ENCODE measurements around the gene OR6S1. TPM values are rescaled to one million over a fixed set of nuclear protein-coding genes. Genes with fewer than 3 reads are reported as not detected.

The OR6S1 gene
- polyA plus RNA-seq, 1 donor, result not detected

- H3K4me3 ChIP-seq (ENCODE audit: low read length), result no peak overlapping the region
- peaks cover 10% of the 10 kb centered on the region for H3K27me3 ChIP-seq (ENCODE audit: control insufficient read depth, insufficient read depth, low read length)
- WGBS (ENCODE audit: insufficient coverage, low lambda C conversion rate), result no CpG with 5 or more reads among the region's 4 CpGs
- no peak overlapping the region for H3K27ac ChIP-seq (ENCODE audit: low read length)
- no peaks in the 10 kb centered on the region for H3K36me3 ChIP-seq (ENCODE audit: control insufficient read depth, insufficient read depth, low read length)
- H3K9me3 ChIP-seq (ENCODE audit: control insufficient read depth, low read depth, low read length), result no peaks in the 10 kb centered on the region
- peaks cover 7% of the 10 kb centered on the region for H3K4me1 ChIP-seq (ENCODE audit: control insufficient read depth, insufficient read depth, low read length)
- DNase-seq, result no peak
Observed at GRCh38 chr14:20618271-20618749, 23.2 kb downstream of the OR6S1 start.

- Histone ChIP-seq H3K4me1 (ENCODE audit: control insufficient read depth, insufficient read depth, low read length) (peaks cover 7% of the 10 kb centered on the region), H3K9me3 (ENCODE audit: control insufficient read depth, low read depth, low read length) (no peaks in the 10 kb centered on the region), H3K4me3 (ENCODE audit: low read length) (no peak overlapping the region), H3K27ac (ENCODE audit: low read length) (no peak overlapping the region), H3K36me3 (ENCODE audit: control insufficient read depth, insufficient read depth, low read length) (no peaks in the 10 kb centered on the region), H3K27me3 (ENCODE audit: control insufficient read depth, insufficient read depth, low read length) (peaks cover 2% of the 10 kb centered on the region)
- WGBS (ENCODE audit: insufficient coverage, low lambda C conversion rate), result 87% methylated on average over 3 of the region's 12 CpGs
- DNase-seq, result no peak
Observed at GRCh38 chr14:20617138-20618003, 24.1 kb downstream of the OR6S1 start.

- no peak for DNase-seq
- no peak overlapping the region for H3K4me3 ChIP-seq (ENCODE audit: low read length)
- no peaks in the 10 kb centered on the region for H3K36me3 ChIP-seq (ENCODE audit: control insufficient read depth, insufficient read depth, low read length)
- no peaks in the 10 kb centered on the region for H3K9me3 ChIP-seq (ENCODE audit: control insufficient read depth, low read depth, low read length)
- no peaks in the 10 kb centered on the region for H3K27me3 ChIP-seq (ENCODE audit: control insufficient read depth, insufficient read depth, low read length)
- H3K27ac ChIP-seq (ENCODE audit: low read length), result no peak overlapping the region
- WGBS (ENCODE audit: insufficient coverage, low lambda C conversion rate), result no CpG with 5 or more reads among the region's 5 CpGs
- H3K4me1 ChIP-seq (ENCODE audit: control insufficient read depth, insufficient read depth, low read length), result peaks cover 7% of the 10 kb centered on the region
Observed at GRCh38 chr14:20615996-20616395, 25.5 kb downstream of the OR6S1 start.

GRCh38 chr14:20614038-20614840, 27.3 kb downstream of the OR6S1 start:
- H3K4me1 ChIP-seq (ENCODE audit: control insufficient read depth, insufficient read depth, low read length), result peaks cover 7% of the 10 kb centered on the region

GRCh38 chr14:20613094-20614037, 28.1 kb downstream of the OR6S1 start:
- no peaks in the 10 kb centered on the region for H3K36me3 ChIP-seq (ENCODE audit: control insufficient read depth, insufficient read depth, low read length)
- H3K9me3 ChIP-seq (ENCODE audit: control insufficient read depth, low read depth, low read length), result no peaks in the 10 kb centered on the region
- peak overlapping the region; percentile 76 for H3K27ac ChIP-seq (ENCODE audit: low read length)
- peak; percentile 92 to 95 for DNase-seq
- H3K27me3 ChIP-seq (ENCODE audit: control insufficient read depth, insufficient read depth, low read length), result no peaks in the 10 kb centered on the region
- H3K4me3 ChIP-seq (ENCODE audit: low read length), result peak overlapping the region; percentile 52
- H3K4me1 ChIP-seq (ENCODE audit: control insufficient read depth, insufficient read depth, low read length), result peaks cover 7% of the 10 kb centered on the region
- WGBS (ENCODE audit: insufficient coverage, low lambda C conversion rate), result 0% methylated on average over 7 of the region's 34 CpGs

More at GRCh38 chr14:20614038-20614840, 27.3 kb downstream of the OR6S1 start:
- H3K27me3 ChIP-seq (ENCODE audit: control insufficient read depth, insufficient read depth, low read length), result no peaks in the 10 kb centered on the region
- peak overlapping the region; percentile 52 for H3K4me3 ChIP-seq (ENCODE audit: low read length)
- peak overlapping the region; percentile 76 for H3K27ac ChIP-seq (ENCODE audit: low read length)
- DNase-seq, result no peak
- WGBS (ENCODE audit: insufficient coverage, low lambda C conversion rate), result 0% methylated on average over 1 of the region's 17 CpGs
- H3K36me3 ChIP-seq (ENCODE audit: control insufficient read depth, insufficient read depth, low read length), result no peaks in the 10 kb centered on the region
- no peaks in the 10 kb centered on the region for H3K9me3 ChIP-seq (ENCODE audit: control insufficient read depth, low read depth, low read length)

GRCh38 chr14:20612403-20612802, 29.1 kb downstream of the OR6S1 start:
- WGBS (ENCODE audit: insufficient coverage, low lambda C conversion rate), result 83% methylated on average over 1 of the region's 5 CpGs
- Histone ChIP-seq H3K4me1 (ENCODE audit: control insufficient read depth, insufficient read depth, low read length) (peaks cover 7% of the 10 kb centered on the region), H3K36me3 (ENCODE audit: control insufficient read depth, insufficient read depth, low read length) (no peaks in the 10 kb centered on the region), H3K27ac (ENCODE audit: low read length) (no peak overlapping the region), H3K27me3 (ENCODE audit: control insufficient read depth, insufficient read depth, low read length) (no peaks in the 10 kb centered on the region), H3K9me3 (ENCODE audit: control insufficient read depth, low read depth, low read length) (no peaks in the 10 kb centered on the region), H3K4me3 (ENCODE audit: low read length) (no peak overlapping the region)
- DNase-seq, result no peak

GRCh38 chr14:20611277-20611676, 30.2 kb downstream of the OR6S1 start:
- no peak for DNase-seq
- WGBS (ENCODE audit: insufficient coverage, low lambda C conversion rate), result 40% methylated on average over 2 of the region's 4 CpGs
- H3K4me3 ChIP-seq (ENCODE audit: low read length), result no peak overlapping the region
- H3K27ac ChIP-seq (ENCODE audit: low read length), result no peak overlapping the region
- no peaks in the 10 kb centered on the region for H3K9me3 ChIP-seq (ENCODE audit: control insufficient read depth, low read depth, low read length)
- H3K4me1 ChIP-seq (ENCODE audit: control insufficient read depth, insufficient read depth, low read length), result peaks cover 17% of the 10 kb centered on the region
- no peaks in the 10 kb centered on the region for H3K27me3 ChIP-seq (ENCODE audit: control insufficient read depth, insufficient read depth, low read length)
- no peaks in the 10 kb centered on the region for H3K36me3 ChIP-seq (ENCODE audit: control insufficient read depth, insufficient read depth, low read length)

GRCh38 chr14:20610002-20610765, 31.3 kb downstream of the OR6S1 start:
- no peaks in the 10 kb centered on the region for H3K36me3 ChIP-seq (ENCODE audit: control insufficient read depth, insufficient read depth, low read length)
- H3K4me3 ChIP-seq (ENCODE audit: low read length), result peak overlapping the region; percentile 72
- peaks cover 16% of the 10 kb centered on the region for H3K4me1 ChIP-seq (ENCODE audit: control insufficient read depth, insufficient read depth, low read length)
- peak in 1 of 2 donors; percentile 67 for DNase-seq
- WGBS (ENCODE audit: insufficient coverage, low lambda C conversion rate), result 6% methylated on average over 7 of the region's 27 CpGs
- no peaks in the 10 kb centered on the region for H3K27me3 ChIP-seq (ENCODE audit: control insufficient read depth, insufficient read depth, low read length)
- peak overlapping the region; percentile 32 for H3K27ac ChIP-seq (ENCODE audit: low read length)
- no peaks in the 10 kb centered on the region for H3K9me3 ChIP-seq (ENCODE audit: control insufficient read depth, low read depth, low read length)

GRCh38 chr14:20609215-20610001, 32.1 kb downstream of the OR6S1 start:
- no peaks in the 10 kb centered on the region for H3K9me3 ChIP-seq (ENCODE audit: control insufficient read depth, low read depth, low read length)
- DNase-seq, result peak; percentile 78 to 79
- no peaks in the 10 kb centered on the region for H3K27me3 ChIP-seq (ENCODE audit: control insufficient read depth, insufficient read depth, low read length)
- peak overlapping the region; percentile 32 for H3K27ac ChIP-seq (ENCODE audit: low read length)
- H3K4me3 ChIP-seq (ENCODE audit: low read length), result peak overlapping the region; percentile 72
- peaks cover 11% of the 10 kb centered on the region for H3K4me1 ChIP-seq (ENCODE audit: control insufficient read depth, insufficient read depth, low read length)
- H3K36me3 ChIP-seq (ENCODE audit: control insufficient read depth, insufficient read depth, low read length), result no peaks in the 10 kb centered on the region
- WGBS (ENCODE audit: insufficient coverage, low lambda C conversion rate), result 0% methylated on average over 1 of the region's 44 CpGs

Measured in large intestine (tissue), 3 donors.